ENCODE data around the gene ECT2.
A peak's percentile ranks its signal among the peaks of the same experiment; 100 is the strongest.
"Not testable (repeated sequence)": the region's sequence is repeated elsewhere in the genome, so short reads cannot be mapped to it uniquely, and the experiment has no call there.

ECT2 gene, protein sequence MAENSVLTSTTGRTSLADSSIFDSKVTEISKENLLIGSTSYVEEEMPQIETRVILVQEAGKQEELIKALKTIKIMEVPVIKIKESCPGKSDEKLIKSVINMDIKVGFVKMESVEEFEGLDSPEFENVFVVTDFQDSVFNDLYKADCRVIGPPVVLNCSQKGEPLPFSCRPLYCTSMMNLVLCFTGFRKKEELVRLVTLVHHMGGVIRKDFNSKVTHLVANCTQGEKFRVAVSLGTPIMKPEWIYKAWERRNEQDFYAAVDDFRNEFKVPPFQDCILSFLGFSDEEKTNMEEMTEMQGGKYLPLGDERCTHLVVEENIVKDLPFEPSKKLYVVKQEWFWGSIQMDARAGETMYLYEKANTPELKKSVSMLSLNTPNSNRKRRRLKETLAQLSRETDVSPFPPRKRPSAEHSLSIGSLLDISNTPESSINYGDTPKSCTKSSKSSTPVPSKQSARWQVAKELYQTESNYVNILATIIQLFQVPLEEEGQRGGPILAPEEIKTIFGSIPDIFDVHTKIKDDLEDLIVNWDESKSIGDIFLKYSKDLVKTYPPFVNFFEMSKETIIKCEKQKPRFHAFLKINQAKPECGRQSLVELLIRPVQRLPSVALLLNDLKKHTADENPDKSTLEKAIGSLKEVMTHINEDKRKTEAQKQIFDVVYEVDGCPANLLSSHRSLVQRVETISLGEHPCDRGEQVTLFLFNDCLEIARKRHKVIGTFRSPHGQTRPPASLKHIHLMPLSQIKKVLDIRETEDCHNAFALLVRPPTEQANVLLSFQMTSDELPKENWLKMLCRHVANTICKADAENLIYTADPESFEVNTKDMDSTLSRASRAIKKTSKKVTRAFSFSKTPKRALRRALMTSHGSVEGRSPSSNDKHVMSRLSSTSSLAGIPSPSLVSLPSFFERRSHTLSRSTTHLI

DNA sequence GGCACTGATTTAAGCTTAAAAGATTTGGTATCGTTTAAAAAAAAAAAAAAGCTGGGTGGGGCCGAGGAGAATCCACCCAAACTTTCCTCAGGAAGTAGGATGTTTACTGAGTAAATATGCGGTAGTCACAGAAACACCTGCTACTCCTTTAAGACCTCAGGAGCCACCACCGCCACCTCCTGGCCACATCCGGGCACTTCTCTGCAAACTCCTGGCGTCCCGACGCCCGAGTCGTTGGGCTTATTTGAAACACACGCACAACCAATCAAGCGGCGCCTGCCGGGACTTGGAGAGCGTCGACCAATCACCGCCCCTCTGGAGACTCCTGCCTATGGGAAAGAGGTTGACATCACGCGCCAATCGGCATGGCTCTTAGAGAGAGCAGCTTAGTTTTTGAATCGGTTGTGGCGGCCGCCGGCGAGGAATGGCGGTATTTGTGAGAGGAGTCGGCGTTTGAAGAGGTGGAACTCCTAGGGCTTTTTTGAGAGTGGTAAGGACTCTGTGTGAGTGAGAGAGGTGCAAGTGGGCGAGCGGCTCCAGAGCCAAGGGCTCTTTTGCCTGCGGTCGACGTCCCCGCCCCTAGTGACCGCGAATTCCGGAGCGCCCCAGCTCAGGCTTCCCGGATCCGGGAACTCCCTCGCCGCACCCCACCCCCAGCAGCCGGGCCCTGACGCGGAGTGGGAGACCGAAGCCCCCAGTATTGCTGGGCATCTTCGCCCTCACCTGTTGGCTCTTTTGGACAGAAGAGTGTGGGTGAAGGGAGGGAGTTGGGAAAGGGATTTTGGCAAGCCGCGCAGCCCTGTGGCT, at the start of gene ECT2:
Gene ECT2 (plus strand): TSS at position 359 of the 807 bp plus-strand sequence. CDS start 3,805 bp downstream, outside the sequence.
- TF ChIP-seq, protein P1, sequence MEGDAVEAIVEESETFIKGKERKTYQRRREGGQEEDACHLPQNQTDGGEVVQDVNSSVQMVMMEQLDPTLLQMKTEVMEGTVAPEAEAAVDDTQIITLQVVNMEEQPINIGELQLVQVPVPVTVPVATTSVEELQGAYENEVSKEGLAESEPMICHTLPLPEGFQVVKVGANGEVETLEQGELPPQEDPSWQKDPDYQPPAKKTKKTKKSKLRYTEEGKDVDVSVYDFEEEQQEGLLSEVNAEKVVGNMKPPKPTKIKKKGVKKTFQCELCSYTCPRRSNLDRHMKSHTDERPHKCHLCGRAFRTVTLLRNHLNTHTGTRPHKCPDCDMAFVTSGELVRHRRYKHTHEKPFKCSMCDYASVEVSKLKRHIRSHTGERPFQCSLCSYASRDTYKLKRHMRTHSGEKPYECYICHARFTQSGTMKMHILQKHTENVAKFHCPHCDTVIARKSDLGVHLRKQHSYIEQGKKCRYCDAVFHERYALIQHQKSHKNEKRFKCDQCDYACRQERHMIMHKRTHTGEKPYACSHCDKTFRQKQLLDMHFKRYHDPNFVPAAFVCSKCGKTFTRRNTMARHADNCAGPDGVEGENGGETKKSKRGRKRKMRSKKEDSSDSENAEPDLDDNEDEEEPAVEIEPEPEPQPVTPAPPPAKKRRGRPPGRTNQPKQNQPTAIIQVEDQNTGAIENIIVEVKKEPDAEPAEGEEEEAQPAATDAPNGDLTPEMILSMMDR (IDR thresholded peaks at IDR 0.05; ENCODE audit: extremely low read depth, missing control alignments), result peak; percentile 68

DNA sequence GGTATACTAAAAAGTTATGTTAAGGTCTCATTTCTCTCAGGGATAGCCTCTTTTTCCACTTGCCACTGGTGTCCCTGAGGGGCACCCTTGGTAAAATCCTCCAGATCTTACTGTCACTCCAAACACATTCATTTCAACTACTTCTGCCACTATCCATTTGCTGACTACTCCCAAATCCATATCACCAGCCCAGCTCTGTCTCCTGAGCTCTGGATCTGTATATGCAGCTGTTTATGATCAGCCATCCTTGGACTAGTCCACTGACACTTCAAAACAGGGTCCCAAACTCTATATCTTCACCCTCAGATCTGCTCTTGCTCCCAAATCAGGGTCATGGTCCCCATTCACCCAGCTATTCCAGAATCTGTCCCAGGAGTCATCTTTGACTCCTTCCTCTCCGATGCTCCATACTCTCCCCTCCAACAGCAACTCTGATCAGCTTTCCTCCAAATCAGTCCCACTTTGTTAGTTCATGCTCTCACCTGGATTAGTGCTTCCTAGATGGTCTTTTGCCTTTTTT, 49.5 kb upstream of the ECT2 start:
- TF ChIP-seq, protein P1 (IDR thresholded peaks at IDR 0.05; ENCODE audit: extremely low read depth, missing control alignments), result no peak
- DNase-seq (ENCODE audit: low spot score), result no peak

More for the DNA sequence above, at the start of gene ECT2:
- DNase-seq (ENCODE audit: low spot score), result peak; percentile 95

DNA sequence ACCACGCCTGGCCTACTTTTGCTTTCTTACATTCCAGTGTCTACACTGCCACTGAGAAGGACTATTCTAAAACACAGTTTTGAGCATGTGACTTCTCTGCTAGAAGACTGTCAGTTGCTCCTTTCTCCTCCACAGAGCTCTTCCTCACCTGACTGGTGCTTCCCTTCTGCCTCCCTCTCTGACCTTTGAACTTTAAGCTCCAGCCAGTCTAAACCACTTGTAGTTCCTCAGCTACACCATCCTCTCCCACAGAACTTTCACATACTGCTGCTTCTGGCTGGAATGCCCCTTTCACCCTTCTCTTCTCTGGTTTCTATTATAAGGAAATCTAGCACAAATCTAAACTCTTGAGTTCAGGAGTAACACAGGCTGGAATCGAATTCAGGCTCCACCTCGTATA, 48.8 kb upstream of the ECT2 start:
- DNase-seq (ENCODE audit: low spot score), result no peak
- TF ChIP-seq, protein P1 (IDR thresholded peaks at IDR 0.05; ENCODE audit: extremely low read depth, missing control alignments), result no peak

DNA sequence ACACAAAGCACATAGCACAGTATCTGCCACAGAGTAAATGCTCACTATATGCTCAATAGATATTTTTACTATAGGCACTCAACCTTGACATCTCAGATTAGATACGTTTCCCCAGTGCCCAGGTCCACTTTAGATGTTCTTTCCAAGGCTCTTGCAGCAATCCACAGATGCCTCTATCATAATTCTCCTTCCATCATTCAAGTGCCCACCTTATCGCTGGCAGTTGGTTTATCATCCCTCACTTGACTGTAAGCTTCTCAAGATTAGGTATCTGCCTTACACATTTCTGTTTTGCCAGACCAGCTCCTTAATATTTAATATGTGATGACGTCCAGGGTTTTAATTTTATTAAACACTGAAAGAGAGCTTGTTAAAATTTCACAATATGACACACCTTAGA, 48.3 kb upstream of the ECT2 start:
- no peak for DNase-seq (ENCODE audit: low spot score)
- TF ChIP-seq, protein P1 (IDR thresholded peaks at IDR 0.05; ENCODE audit: extremely low read depth, missing control alignments), result no peak

DNA sequence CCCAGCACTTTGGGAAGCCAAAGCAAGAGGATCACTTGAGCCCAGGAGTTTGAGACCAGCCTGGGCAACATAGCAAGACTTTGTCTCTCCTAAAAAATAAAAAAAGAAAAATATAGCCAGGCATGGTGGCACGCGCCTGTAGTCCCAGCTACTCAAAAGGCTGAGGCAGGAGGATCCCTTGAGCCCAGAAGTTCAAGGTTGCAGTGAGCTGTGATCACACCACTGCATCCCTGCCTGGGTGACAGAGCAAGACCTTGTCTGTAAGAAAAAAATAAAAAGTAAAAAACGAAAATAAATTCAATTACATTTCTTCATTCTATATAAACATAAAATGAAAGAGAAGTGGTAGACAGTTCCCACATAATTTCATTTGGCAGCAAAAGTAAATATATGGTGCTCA, 47.8 kb upstream of the ECT2 start:
- not testable (repeated sequence) for DNase-seq (ENCODE audit: low spot score)

DNA sequence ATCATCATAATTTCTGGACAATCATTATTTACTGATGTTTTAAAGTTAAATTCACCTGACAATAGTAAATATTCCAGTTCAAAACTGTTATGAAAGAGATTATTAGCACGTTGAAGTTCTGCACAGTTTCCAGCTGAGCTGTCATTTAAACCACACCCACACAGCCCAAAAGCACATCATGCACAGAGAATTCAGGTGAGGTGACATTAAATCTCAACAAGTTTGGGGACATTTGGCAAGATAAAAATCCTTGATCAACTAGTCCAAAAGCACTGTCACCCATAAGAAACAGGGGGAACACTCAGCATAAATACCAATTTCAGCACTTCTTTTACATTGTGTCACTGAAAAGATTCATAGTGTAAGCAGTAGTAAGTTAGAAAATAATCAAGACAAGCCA, 46.5 kb upstream of the ECT2 start:
- TF ChIP-seq, protein P1 (IDR thresholded peaks at IDR 0.05; ENCODE audit: extremely low read depth, missing control alignments), result no peak
- DNase-seq (ENCODE audit: low spot score), result no peak

DNA sequence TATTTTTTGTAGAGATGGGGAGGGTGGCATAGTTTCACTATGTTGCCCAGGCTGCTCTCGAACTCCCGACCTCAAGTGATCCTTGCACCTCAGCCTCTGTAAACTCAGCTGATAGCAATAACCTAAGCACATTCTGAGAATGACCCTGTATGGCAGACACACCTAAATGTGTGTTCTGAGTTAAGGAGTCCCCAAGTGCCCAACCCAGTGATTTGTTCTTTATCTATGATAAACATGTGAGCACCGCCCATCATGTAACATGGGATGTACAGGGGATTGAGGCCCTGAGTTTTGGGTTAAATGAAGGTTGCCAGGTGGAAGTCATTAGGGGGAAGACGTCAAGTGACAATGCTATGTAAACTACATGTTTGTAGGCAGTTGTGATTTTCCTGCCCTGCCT, 45.4 kb upstream of the ECT2 start:
- no peak for DNase-seq (ENCODE audit: low spot score)
- TF ChIP-seq, protein P1 (IDR thresholded peaks at IDR 0.05; ENCODE audit: extremely low read depth, missing control alignments), result no peak
